Globus pallidus (tissue), 1 donor: ENCODE measurements around the gene SLC16A1.

Source experiments
- DNase-seq: peaks from one replicate; pipeline ENCODE4 v3.0.0-alpha.2; 2015; ENCODE audit warnings: low spot score

SLC16A1 gene

GRCh38 chr1:112882271-112882744 is 73.7 kb downstream of the SLC16A1 start:
- DNase-seq, result no peak

- DNase-seq, result no peak
Measured at GRCh38 chr1:112881742-112882127, 74.3 kb downstream of the SLC16A1 start.

GRCh38 chr1:112879834-112880233 is 76.2 kb downstream of the SLC16A1 start:
- no peak for DNase-seq

GRCh38 chr1:112878321-112878720 is 77.7 kb downstream of the SLC16A1 start:
- DNase-seq, result peak; percentile 64

GRCh38 chr1:112877750-112878149 is 78.2 kb downstream of the SLC16A1 start:
- no peak for DNase-seq

- DNase-seq, result no peak
Measured at GRCh38 chr1:112876315-112876714, 79.7 kb downstream of the SLC16A1 start.

- DNase-seq, result no peak
Measured at GRCh38 chr1:112872551-112872962, 83.4 kb downstream of the SLC16A1 start.

- DNase-seq, result no peak
Measured at GRCh38 chr1:112870887-112871646, 84.9 kb downstream of the SLC16A1 start.

- no peak for DNase-seq
Measured at GRCh38 chr1:112869895-112870294, 86.1 kb downstream of the SLC16A1 start.

- DNase-seq, result no peak
Measured at GRCh38 chr1:112868191-112868590, 87.8 kb downstream of the SLC16A1 start.

GRCh38 chr1:112866981-112867380 is 89.0 kb downstream of the SLC16A1 start:
- no peak for DNase-seq

GRCh38 chr1:112866151-112866550 is 89.8 kb downstream of the SLC16A1 start:
- no peak for DNase-seq

- DNase-seq, result no peak
Measured at GRCh38 chr1:112862753-112863426, 93.1 kb downstream of the SLC16A1 start.
